H1 (cell line): ENCODE results near the gene ATF7. TPM values are rescaled to one million over a fixed set of nuclear protein-coding genes. Genes with fewer than 3 reads are reported as not detected.
A peak's percentile ranks its signal among the peaks of the same experiment; 100 is the strongest.

Source experiments
- ASH2L ChIP-seq: fragments of 200-600, 300-600 bp; sonication (generic); IDR thresholded peaks from one replicate; pipeline ENCODE4 v1.7.1; 2017; ENCODE audit warnings: low read length
- ATF2 ChIP-seq: IDR thresholded peaks from 2 replicates; pipeline ENCODE4 v1.6.1; 2012; ENCODE audit warnings: low read length, inconsistent platforms
- BRCA1 ChIP-seq: IDR thresholded peaks from 2 replicates; pipeline ENCODE4 v1.6.1; 2012; ENCODE audit warnings: low read depth, low read length, improper control_type of control experiment
- CHD2 ChIP-seq: IDR thresholded peaks from 2 replicates; pipeline ENCODE4 v1.6.1; 2012; ENCODE audit warnings: low read length, improper control_type of control experiment
- CREB1 ChIP-seq: IDR thresholded peaks from 2 replicates; pipeline ENCODE4 v1.6.1; 2012; ENCODE audit warnings: inconsistent platforms
- E2F6 ChIP-seq: IDR thresholded peaks from 2 replicates; pipeline ENCODE4 v1.6.1; 2012; ENCODE audit warnings: inconsistent platforms
- EGR1 ChIP-seq: IDR thresholded peaks from 2 replicates; pipeline ENCODE4 v1.6.1; 2011; ENCODE audit warnings: low read depth, low read length, borderline replicate concordance
- EZH2 ChIP-seq: fragments of 200-600 bp; sonication (generic); IDR thresholded peaks from 2 replicates; pipeline ENCODE4 v1.7.1; 2012; ENCODE audit warnings: low read depth, mild to moderate bottlenecking, moderate library complexity, low read length, inconsistent platforms; ENCODE audit not compliant: severe bottlenecking
- JUND ChIP-seq: IDR thresholded peaks from 2 replicates; pipeline ENCODE4 v1.6.1; 2011; ENCODE audit warnings: mild to moderate bottlenecking, improper control_type of control experiment, low read length
- KDM4A ChIP-seq: IDR thresholded peaks from one replicate; pipeline ENCODE4 v1.7.1; 2012; ENCODE audit warnings: low read depth, mild to moderate bottlenecking, moderate library complexity, low read length, inconsistent platforms; ENCODE audit not compliant: severe bottlenecking
- MAFK ChIP-seq: IDR thresholded peaks from 2 replicates; pipeline ENCODE4 v1.6.1; 2012; ENCODE audit warnings: low read depth, mild to moderate bottlenecking, improper control_type of control experiment, low read length
- PHF8 ChIP-seq: fragments of 200-600 bp; sonication (generic); conservative IDR thresholded peaks from 2 replicates; pipeline ENCODE4 v1.7.1; 2012; ENCODE audit warnings: low read depth, mild to moderate bottlenecking, inconsistent platforms, low read length, moderate library complexity
- POLR2AphosphoS5 ChIP-seq: IDR thresholded peaks from 2 replicates; pipeline ENCODE4 v1.6.1; 2011; ENCODE audit warnings: low read depth, low read length
- RNF2 ChIP-seq: fragments of 200-900, 300-1000 bp; sonication (generic); IDR thresholded peaks from 2 replicates; pipeline ENCODE4 v1.7.1; 2016; ENCODE audit warnings: borderline replicate concordance, low read depth, mild to moderate bottlenecking, antibody characterized with exemption, low read length; ENCODE audit not compliant: poor library complexity, severe bottlenecking; ENCODE audit errors: missing control alignments
- SAP30 ChIP-seq: fragments of 300-600 bp; sonication (generic); IDR thresholded peaks from 2 replicates; pipeline ENCODE4 v1.7.1; 2012; ENCODE audit warnings: low read length, moderate library complexity, mild to moderate bottlenecking, inconsistent platforms; ENCODE audit not compliant: insufficient read depth, insufficient replicate concordance
- SIRT6 ChIP-seq: IDR thresholded peaks from one replicate; pipeline ENCODE4 v1.7.1; 2012; ENCODE audit warnings: low read length, inconsistent platforms
- SP1 ChIP-seq: IDR thresholded peaks from 2 replicates; pipeline ENCODE4 v1.6.1; 2011; ENCODE audit warnings: low read depth, low read length
- TAF1 ChIP-seq: IDR thresholded peaks from 2 replicates; pipeline ENCODE4 v1.6.1; 2011; ENCODE audit warnings: mild to moderate bottlenecking, low read depth, low read length
- YY1 ChIP-seq: IDR thresholded peaks from 2 replicates; pipeline ENCODE4 v1.6.1; 2011; ENCODE audit warnings: low read depth, mild to moderate bottlenecking, low read length
- polyA plus RNA-seq, 7 experiments: library from polyadenylated mRNA; depleted of rRNA in 3 of 7; stranded (reverse) in 5 of 7; unstranded in 2 of 7; fragments of >200 nt in 5 of 7; fragments of 200-250 nt in 2 of 7; gene quantifications; 1 replicate in 5 of 7; 2 replicates in 1 of 7; 4 replicates in 1 of 7; pipeline versions ENCODE4 v1.2.1 to v1.2.3, GENCODE V29; 2011 to 2013; ENCODE audit warnings: missing spikeins in 2 of 7, mixed read lengths in 2 of 7
- total RNA-seq: library from RNA; stranded (reverse); fragmentation: NEBNext Ultra II Directional; extraction: Animal tissue kit (Norgen Biotek cat#: 25700); gene quantifications from 2 replicates; pipeline ENCODE4 v1.2.1, GENCODE V29; 2021
- TF ChIP-seq, protein P1 (sequence below): IDR thresholded peaks from 2 replicates; pipeline ENCODE4 v1.6.1; 2011; ENCODE audit warnings: low read depth, mild to moderate bottlenecking, low read length; ENCODE audit not compliant: insufficient read depth
- TF ChIP-seq, protein P2 (sequence below): IDR thresholded peaks from 2 replicates; pipeline ENCODE4 v1.6.1; 2012; ENCODE audit warnings: inconsistent platforms

Gene ATF7
- total and polyA plus RNA-seq, 2 of the 8 experiments (the other 6 are each of a cell fraction or from before 2014, with no cell fraction given) = 10.1 to 16.6 TPM

- TF ChIP-seq KDM4A = no peak
- peak; percentile 68; the same call in 1 of the 2 replicates for TF ChIP-seq SP1
- TF ChIP-seq, protein P1, sequence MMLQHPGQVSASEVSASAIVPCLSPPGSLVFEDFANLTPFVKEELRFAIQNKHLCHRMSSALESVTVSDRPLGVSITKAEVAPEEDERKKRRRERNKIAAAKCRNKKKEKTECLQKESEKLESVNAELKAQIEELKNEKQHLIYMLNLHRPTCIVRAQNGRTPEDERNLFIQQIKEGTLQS = peak; percentile 73
- TF ChIP-seq EZH2 = no peak
- no peak for TF ChIP-seq ASH2L
- TF ChIP-seq ATF2 = no peak
- no peak for TF ChIP-seq SIRT6
- TF ChIP-seq RNF2 = no peak
- peak; percentile 59 for TF ChIP-seq SAP30
- TF ChIP-seq JUND = peak; percentile 64
- peak; percentile 79; the same call in 1 of the 2 replicates for TF ChIP-seq POLR2AphosphoS5
- no peak; the same call in 1 of the 2 replicates for TF ChIP-seq CHD2
- TF ChIP-seq EGR1 = no peak
- TF ChIP-seq BRCA1 = no peak
- peak; percentile 39; the same call in 1 of the 2 replicates for TF ChIP-seq PHF8
- TF ChIP-seq E2F6 = peak; percentile 45; the same call in 1 of the 2 replicates
- TF ChIP-seq, protein P2, sequence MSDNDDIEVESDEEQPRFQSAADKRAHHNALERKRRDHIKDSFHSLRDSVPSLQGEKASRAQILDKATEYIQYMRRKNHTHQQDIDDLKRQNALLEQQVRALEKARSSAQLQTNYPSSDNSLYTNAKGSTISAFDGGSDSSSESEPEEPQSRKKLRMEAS = peak; percentile 86
- peak; percentile 17; the same call in 1 of the 2 replicates for TF ChIP-seq YY1
- TF ChIP-seq TAF1 = 0 out of 2 replicates have a peak, but pooled peaks have one; percentile 52
- no peak for TF ChIP-seq MAFK
- peak; percentile 76 for TF ChIP-seq CREB1
Observed at GRCh38 chr12:53492830-53493609, 133.2 kb downstream of the ATF7 start (continued).
